Fibroblast of mammary gland (primary cell): ENCODE results near the gene ZNF804B.

Source experiments
- DNase-seq: peaks from one replicate; pipeline ENCODE4 v3.0.0-alpha.2; 2010; ENCODE audit warnings: low read depth
- H3K4me3 ChIP-seq: 2 replicates; pipeline ENCODE4 v1.5.1; 2011; ENCODE audit warnings: low read depth, mild to moderate bottlenecking, low read length, moderate library complexity; ENCODE audit not compliant: control insufficient read depth
- CTCF ChIP-seq: conservative IDR thresholded peaks from 2 replicates; pipeline ENCODE4 v1.5.1; 2011; ENCODE audit warnings: low read depth, low read length, inconsistent platforms; ENCODE audit not compliant: control insufficient read depth, insufficient read depth

Gene ZNF804B

GRCh38 chr7:88942815-88943501 lies 183.5 kb downstream of the ZNF804B start:
- TF ChIP-seq CTCF, result no peak
- no peak overlapping the region for H3K4me3 ChIP-seq
- no peak for DNase-seq

GRCh38 chr7:88951826-88952225 lies 192.3 kb downstream of the ZNF804B start:
- H3K4me3 ChIP-seq, result no peak overlapping the region
- TF ChIP-seq CTCF, result no peak
- no peak for DNase-seq

- DNase-seq, result no peak
- H3K4me3 ChIP-seq, result no peak overlapping the region
- no peak for TF ChIP-seq CTCF
These were observed 204.9 kb downstream of the ZNF804B start for GRCh38 chr7:88964418-88964817.

- no peak for DNase-seq
- no peak for TF ChIP-seq CTCF
- no peak overlapping the region for H3K4me3 ChIP-seq
These were observed 205.9 kb downstream of the ZNF804B start for GRCh38 chr7:88965371-88965770.

GRCh38 chr7:88967432-88967831 lies 207.9 kb downstream of the ZNF804B start:
- no peak overlapping the region for H3K4me3 ChIP-seq
- no peak for DNase-seq
- no peak for TF ChIP-seq CTCF

- no peak for DNase-seq
- H3K4me3 ChIP-seq, result no peak overlapping the region
- no peak for TF ChIP-seq CTCF
These were observed 209.7 kb downstream of the ZNF804B start for GRCh38 chr7:88969167-88969566.

GRCh38 chr7:88985295-88985694 lies 225.8 kb downstream of the ZNF804B start:
- no peak for DNase-seq
- no peak overlapping the region for H3K4me3 ChIP-seq
- TF ChIP-seq CTCF, result no peak
